NCI-H1105 (cell line): Measurements from ENCODE around the gene RRAD.

Experiments
- DNase-seq: peaks from one replicate; lab custom pipeline; 2025; lab: John Stamatoyannopoulos, UW

The RRAD gene

GRCh38 chr16:66881014-66881417 lies 44.3 kb downstream of the RRAD start:
- no peak for DNase-seq

DNA sequence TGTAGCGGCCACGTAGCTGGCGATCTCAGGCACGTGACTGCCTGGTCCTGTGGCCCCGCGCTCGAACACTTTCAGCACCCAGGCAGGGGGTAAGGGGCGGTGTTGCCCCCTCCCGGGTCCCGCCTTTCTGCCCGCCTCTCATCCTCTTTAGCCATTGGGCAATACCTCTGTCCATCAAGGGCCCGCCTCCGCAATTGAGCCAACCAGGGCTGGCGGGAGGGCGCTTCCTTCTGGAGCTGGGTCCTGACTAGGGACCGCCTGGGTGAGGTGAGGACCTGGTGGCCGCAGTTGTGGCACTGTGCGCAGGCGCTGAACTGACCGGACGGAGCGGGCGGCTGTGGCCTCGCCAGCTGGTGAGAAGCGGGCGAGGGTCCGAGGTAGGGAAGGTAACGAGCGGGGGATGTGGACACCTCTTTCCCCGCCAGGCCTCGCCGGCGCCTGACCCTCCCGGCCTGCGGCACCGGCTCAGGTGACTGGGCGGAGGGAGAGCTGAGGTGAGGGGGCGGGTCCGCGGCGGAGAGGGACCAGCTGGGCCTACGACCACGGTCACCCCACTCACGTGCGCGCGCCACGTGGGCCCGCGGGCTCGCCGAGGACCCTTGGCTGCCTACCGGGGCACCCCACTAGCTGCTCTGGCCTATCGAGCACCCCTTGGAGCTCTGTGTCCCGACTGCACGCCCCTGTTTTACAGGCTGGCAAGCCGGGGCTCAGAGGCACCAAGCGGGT lies 44.9 kb downstream of the RRAD start, which contains the start of gene PDP2:
TSS of gene PDP2 (plus strand) at position 228 of the 726 bp plus-strand sequence. CDS start 3,770 bp downstream, outside the sequence.
- peak; percentile 88 for DNase-seq

GRCh38 chr16:66878067-66878466 lies 47.3 kb downstream of the RRAD start:
- no peak for DNase-seq

DNA sequence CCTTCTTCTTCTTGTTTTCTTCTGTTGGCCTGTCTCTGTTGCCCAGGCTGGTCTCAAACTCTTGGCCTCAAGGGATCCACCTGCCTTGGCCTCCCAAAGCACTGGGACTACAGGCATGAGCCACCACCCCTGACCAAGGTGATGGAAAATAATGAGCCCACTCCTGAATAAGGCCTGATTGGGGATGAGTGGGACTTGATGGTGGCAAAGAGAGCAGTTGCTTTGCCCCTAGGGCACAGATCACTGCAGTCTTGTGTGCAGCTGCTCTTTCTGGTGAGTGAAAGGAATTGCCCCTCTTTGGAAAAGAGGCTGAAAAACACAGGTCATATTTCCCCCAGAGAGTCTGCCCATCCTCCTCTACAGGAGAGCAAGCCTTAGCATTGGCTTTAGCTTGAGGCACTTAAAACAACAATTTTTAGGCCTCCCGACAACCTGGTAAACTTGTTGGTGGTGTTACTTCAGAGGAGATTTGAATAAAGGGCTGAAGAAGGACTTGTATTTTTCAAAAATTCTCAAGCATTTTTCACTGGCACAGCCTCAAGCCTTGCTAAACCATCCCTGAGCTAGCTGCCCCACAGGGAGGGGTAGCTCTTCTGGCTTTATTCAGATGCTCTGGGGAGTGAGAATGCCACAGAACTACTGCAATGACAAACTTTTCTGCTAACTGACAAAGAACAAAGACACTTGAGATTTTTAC lies 51.1 kb downstream of the RRAD start:
- no peak for DNase-seq

DNA sequence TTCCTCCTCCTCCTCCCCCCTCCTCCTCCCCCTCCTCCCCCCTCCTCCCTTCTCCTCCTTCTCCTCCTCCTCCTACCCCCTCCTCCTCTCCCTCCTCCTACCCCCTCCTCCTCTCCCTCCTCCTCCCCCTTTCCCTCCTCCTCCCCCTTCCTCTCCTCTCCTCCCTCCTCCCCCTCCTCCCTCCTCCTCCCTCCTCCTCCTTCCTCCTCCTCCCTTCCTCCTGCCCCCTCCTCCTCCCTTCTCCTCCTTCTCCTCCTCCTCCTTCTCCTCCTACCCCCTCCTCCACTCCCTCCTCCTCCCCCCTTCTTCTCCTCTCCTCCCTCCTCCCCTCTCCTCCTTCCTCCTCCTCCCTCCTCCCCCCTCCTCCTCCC lies 51.7 kb downstream of the RRAD start:
- no peak for DNase-seq

DNA sequence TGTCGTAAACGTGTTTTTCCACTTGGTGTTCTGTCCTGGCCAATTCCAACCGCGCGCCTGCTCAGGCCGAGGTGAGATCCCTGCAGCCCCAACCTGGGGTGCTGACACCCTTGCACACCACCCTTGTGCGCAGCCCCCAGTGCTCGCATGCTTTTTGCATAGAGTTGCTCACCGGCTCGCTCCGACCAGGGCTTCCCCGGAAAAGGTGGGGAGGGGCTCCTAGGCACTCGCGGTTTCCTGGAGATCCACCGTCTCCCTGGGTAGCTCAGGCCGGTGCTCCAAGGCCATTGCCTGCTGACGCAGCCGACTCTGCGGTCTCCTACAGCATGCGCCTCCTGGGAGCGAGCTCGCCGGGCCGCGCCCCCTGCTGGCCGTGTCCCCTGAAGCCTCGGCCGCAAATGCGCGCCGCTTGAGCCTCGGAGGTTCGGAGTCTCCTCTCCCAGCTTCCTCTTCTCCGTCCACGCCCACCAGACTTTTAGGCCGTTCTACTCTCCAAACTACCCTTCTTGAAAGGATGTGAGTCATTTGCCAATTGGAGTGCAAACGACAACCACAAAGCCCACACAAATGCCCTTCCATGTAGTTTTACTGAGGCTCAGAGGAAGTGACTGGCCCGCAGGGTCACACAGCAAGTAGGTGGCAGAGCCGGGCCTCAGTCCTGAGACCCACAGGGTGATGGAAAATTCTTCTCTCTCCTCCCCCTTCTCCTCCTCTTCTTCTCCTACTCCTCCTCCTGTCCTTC lies 52.2 kb downstream of the RRAD start:
- DNase-seq, result peak; percentile 26

GRCh38 chr16:66872559-66872942 lies 52.8 kb downstream of the RRAD start:
- DNase-seq, result no peak

GRCh38 chr16:66871840-66872239 lies 53.5 kb downstream of the RRAD start:
- DNase-seq, result no peak
